ENCODE results near the gene LRRC36. TPM values are rescaled to one million over a fixed set of nuclear protein-coding genes. Genes with fewer than 3 reads are reported as not detected.

LRRC36 gene
- total and polyA plus RNA-seq, 2 experiments from 2014 or later = 1.2 TPM; not detected in 1

GRCh38 chr16:67412294-67412693 is 85.7 kb downstream of the LRRC36 start:
- no peaks in the 10 kb centered on the region for H3K9me3 Mint-ChIP-seq
- H3K36me3 ChIP-seq (ENCODE audit: insufficient read depth) = no peaks in the 10 kb centered on the region
- peaks cover 6% of the 10 kb centered on the region; the same call in 1 of the 2 replicates for H3F3A ChIP-seq (replicated peaks; ENCODE audit: low read depth)
- no peak overlapping the region for H3K4me2 ChIP-seq
- no peak for ATAC-seq
- H3K27me3 ChIP-seq (ENCODE audit: insufficient read depth) = no peaks in the 10 kb centered on the region
- no peak overlapping the region for H2AFZ ChIP-seq
- TF ChIP-seq CTCF (conservative IDR thresholded peaks at IDR 0.05; ENCODE audit: low read depth in 2 of 2) (no peak), JUNB (IDR thresholded peaks at IDR 0.05; ENCODE audit: unreplicated experiment) (no peak), ZNF331 (CRISPR knock-in tag; IDR thresholded peaks at IDR 0.05; ENCODE audit: low read depth) (no peak), ZNF462 (CRISPR knock-in tag; IDR thresholded peaks at IDR 0.05) (no peak), ZNF114 (CRISPR knock-in tag; IDR thresholded peaks at IDR 0.05) (no peak), ETS1 (IDR thresholded peaks at IDR 0.05) (no peak), STAT1 (IDR thresholded peaks at IDR 0.05; ENCODE audit: unreplicated experiment) (no peak), EZH2 (IDR thresholded peaks at IDR 0.05; ENCODE audit: low read depth, unreplicated experiment) (no peak), CREB1 (CRISPR knock-in tag; IDR thresholded peaks at IDR 0.05; ENCODE audit: low read depth) (no peak), POLR2AphosphoS5 (IDR thresholded peaks at IDR 0.05; ENCODE audit: low read depth) (no peak)
- no peaks in the 10 kb centered on the region; the same call in 1 of the 2 replicates for H4K20me1 ChIP-seq (replicated peaks; ENCODE audit: insufficient read depth)
- no peak overlapping the region for H3K4me3 ChIP-seq
- H3K4me1 Mint-ChIP-seq = peaks cover 30% of the 10 kb centered on the region
- H3K27ac ChIP-seq (ENCODE audit: low read depth) = no peak overlapping the region
- H3K36me3 Mint-ChIP-seq (ENCODE audit: low read depth) = no peaks in the 10 kb centered on the region; the same call in 2 of the 3 replicates
- peaks cover 19% of the 10 kb centered on the region for H3K27me3 Mint-ChIP-seq (ENCODE audit: insufficient read depth, low read depth, poor library complexity)
- no peaks in the 10 kb centered on the region for H3K79me2 ChIP-seq (replicated peaks; ENCODE audit: insufficient read depth)
- H3K4me3 Mint-ChIP-seq = no peak overlapping the region
- peaks cover 21% of the 10 kb centered on the region for H3K4me1 ChIP-seq (ENCODE audit: insufficient read depth)
- H3K9me2 ChIP-seq (ENCODE audit: insufficient read depth) = no peaks in the 10 kb centered on the region
- no peak for DNase-seq (ENCODE audit: low spot score)
- H3K27ac Mint-ChIP-seq = no peak overlapping the region
